Glomerular visceral epithelial cell (primary cell): ENCODE data around the gene MACROD2.

Source experiments
- DNase-seq: peaks from one replicate; pipeline ENCODE4 v3.0.0-alpha.2; 2016; ENCODE audit errors: extremely low spot score

MACROD2 gene

GRCh38 chr20:14062171-14062570, 66.9 kb downstream of the MACROD2 start:
- DNase-seq = no peak

DNA sequence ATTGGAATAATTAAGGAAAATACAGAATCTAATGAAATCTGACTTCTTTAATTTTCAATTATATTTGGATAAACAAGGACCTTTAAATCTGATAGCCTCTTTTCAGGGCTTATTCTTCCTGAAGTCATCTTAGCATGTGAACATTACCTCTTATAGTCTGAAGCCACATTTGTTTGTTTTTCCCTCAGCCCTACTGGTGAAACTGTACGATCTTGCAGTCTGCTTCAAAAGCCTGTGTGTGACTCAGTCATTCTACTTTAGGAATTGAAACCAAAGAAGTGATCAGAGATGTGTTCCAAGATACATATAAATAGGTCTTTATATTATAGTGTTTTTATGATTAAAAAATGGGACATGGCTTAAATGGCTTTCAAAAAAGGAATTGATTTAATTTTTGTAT, 67.5 kb downstream of the MACROD2 start:
- DNase-seq = peak; percentile 8

DNA sequence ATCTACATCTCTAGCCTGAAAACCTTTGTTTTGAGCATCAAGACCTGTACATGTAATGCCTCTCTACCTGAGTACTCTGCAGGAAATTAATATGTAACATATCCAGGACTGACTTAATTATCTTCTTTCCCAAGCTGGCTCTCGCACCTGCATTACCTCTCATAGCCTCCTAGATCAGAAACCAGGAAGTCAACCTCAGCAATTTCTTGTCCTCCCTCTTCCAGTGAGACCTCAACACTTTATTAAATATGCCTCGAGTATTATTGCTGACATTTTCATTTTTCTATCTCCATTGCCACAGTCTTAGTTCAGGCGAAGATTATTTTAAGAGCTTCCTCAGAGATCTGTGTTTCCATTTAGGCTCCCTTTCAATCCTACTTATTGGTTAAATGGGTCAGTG, 69.0 kb downstream of the MACROD2 start:
- no peak for DNase-seq

GRCh38 chr20:14064921-14065320, 69.6 kb downstream of the MACROD2 start:
- no peak for DNase-seq

- DNase-seq = no peak
These were observed 70.5 kb downstream of the MACROD2 start for GRCh38 chr20:14065774-14066173.

DNA sequence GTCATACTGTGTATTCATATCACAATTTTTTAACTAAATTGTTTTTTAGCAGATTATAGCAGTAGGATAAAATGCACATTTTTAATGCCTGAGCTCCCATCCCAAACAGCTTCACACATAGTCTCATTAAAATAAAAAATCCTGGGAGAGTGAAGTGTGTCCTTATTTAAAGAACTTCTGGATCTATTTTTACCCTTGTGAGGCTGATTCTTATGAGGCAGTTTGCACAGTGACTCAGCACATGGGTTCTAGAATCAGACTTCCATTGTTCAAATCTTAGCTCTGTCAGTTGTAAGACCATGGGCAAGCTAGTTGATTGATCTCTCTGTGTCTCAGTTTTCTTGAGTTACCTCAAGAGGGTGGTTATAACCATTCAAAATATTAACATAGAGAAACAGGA, 72.3 kb downstream of the MACROD2 start:
- no peak for DNase-seq

DNA sequence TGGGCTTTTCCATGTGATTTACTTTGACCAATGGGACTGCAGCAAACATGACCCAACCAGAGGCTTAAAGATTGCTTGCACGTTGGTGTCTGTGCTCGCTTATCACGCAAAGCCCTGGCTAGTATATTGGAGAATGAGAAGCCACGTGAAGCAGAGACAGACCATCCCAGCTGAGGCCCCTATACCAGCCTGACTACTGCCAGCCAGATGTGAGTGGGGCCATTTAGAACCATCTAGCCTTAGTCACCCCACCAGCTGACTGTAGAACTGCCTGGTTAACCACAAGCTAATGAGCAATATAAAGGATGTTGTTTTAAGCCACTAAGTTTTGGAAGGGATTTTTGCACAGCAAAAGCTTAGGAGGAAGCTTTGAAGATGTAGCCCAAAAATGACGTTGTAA, 74.5 kb downstream of the MACROD2 start:
- peak; percentile 70 for DNase-seq

DNA sequence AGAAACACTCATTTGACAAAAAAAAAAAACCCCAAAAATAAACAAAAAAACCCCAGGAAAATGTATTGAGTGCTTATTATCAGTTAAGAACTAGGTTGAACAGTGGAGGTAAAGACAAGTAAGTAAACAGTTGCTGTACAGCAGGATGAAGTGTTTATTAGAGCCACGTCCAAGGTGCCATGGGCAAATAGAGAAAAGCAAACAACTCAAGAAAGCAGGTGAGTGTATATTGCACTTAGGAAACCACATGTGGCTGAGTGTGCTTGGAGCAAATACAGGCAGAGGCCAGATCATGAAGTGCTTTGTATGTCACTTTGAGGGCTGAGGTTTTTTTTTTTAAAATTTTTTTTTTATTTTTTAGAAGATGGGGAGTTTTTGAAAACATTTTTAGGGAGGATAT, 98.3 kb downstream of the MACROD2 start:
- DNase-seq = no peak

- DNase-seq = no peak
These were observed 102.9 kb downstream of the MACROD2 start for GRCh38 chr20:14098261-14098660.

DNA sequence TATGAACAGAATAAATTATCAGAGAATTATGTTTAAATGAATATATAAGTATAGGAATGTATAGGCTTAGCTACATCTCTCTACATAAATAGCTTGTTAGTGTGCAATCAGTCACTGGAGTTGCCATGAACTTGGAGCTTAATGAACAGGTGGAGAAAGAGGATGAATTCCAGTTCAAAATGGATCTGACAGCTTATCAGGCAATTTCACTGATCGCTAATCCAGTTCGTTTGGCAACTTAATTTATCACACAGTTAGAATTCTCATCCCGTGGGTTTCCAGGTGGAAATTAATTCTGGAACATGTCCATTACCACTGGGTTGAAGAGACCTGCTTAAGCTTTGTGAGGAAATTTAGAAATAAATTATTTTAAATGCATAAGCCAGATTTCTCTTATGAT, 118.1 kb downstream of the MACROD2 start:
- no peak for DNase-seq

- no peak for DNase-seq
These were observed 118.9 kb downstream of the MACROD2 start for GRCh38 chr20:14114065-14114704.

DNA sequence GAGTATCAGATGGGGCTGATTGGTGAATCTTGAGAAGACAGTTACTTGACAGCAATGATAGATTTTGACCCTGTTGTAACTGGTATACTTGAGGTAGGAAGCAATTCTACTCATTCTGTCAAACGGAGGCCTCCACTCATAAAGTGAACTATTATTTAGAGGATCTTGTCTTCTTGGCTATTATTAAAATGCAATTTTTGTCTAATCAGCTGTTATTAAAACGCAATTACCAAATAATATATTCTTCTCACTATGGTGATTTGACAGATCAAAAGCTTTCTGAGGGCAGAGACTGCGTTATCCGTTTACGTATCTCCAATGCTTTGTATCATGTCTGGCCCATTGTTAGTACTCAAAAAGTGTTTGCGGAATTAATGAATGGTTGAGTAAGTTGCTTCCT, 120.7 kb downstream of the MACROD2 start:
- DNase-seq = no peak

GRCh38 chr20:14117768-14118167, 122.5 kb downstream of the MACROD2 start:
- no peak for DNase-seq

DNA sequence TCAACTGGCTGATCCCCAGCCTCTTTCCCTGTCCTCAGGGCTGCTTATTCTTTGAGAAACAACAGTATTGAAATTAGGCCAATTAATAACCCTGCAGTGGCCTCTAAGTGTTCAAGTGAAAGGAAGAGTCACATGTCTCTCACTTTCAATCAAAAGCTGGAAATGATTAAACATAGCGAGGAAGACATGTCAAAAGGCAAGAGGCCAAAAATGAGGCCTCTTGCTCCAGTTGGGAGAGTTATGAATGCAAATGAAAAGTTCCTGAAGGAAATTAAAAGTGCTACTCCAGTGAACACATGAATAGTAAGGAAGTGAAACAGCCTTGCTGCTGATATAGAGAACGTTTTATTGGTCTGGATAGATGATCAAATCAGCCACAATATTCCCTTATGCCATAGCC, 131.5 kb downstream of the MACROD2 start:
- DNase-seq = no peak

DNA sequence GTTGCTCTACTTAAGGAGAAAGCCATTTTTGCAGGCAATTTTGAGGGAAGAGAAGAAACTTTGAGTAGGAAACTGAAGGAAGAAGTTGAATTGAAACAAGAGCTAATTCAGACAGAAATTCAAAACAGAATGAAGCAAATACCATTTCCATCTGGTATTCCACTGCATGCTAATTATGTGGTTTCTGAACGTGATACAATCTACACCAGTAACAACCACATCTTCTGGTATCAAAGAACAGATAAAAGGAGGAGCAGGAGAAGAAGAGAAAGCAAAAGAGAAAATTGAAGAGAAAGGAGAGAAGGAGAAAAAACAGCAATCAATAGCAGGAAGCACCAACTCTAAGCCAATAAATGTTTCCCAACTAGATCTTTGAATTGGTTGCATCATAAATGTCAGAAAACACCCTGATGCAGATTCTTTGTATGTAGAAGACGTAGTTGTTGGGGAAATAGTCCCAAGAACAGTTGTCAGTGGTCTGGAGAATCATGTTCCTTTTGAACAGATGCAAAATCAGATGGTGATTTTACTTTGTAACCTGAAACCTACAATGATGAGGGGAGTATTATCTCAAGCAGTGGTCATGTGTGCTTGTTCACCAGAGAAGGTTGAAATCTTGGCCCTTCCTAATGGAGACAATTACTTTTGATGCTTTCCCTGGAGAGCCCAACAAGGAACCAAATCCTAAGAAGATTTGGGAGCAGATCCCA, 132.4 kb downstream of the MACROD2 start:
- no peak for DNase-seq

DNA sequence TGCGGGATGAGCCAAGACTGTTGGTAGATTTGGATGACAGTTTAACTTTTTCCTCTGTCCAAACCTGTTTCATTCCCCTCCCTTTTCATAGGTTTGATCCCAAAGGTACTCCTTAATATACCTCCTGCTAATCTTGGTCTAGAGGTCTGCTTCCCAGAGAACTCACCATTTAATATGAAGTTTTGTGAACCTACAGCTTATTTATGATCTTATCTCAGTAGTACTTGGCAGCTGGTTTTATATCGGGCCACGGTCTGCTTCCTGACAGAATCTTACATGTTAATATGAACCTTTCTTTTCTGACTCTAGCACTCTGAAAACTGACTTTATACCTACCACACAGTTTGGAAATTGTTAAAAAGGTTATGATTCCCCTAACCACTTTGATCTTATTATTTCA, 138.7 kb downstream of the MACROD2 start:
- no peak for DNase-seq

- DNase-seq = peak; percentile 32
These were observed 146.9 kb downstream of the MACROD2 start for GRCh38 chr20:14142171-14142570.

DNA sequence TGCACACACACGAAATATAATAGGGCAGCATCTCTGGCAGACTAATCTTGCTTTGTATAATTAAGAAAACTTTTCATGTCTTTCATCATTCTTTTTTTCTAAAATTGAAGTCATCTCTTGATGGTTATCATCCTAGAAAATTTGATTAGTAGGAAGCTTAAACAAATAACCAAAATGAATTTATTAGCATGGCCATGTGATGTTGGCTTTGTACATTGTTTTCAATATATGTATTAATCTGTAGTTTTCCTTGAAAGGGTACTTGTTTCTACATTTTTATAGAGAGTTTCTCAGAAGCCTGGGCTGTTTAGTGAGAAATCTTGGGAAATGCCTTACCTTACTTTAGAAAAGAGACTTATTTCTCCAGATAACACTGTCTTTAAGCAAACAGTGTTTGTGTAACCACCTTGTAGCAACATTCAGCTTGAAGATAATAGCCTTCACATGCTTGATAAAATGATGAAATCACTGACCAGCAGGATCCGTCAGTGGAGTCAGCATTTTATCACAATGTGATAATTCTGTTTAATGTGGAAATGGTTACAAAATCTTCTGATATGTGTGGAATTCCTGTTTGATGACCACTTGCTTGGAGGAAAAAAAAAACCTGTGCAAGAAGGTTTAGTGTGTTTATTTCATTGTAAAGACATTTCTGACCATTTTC, 147.8 kb downstream of the MACROD2 start:
- peak; percentile 8 for DNase-seq

DNA sequence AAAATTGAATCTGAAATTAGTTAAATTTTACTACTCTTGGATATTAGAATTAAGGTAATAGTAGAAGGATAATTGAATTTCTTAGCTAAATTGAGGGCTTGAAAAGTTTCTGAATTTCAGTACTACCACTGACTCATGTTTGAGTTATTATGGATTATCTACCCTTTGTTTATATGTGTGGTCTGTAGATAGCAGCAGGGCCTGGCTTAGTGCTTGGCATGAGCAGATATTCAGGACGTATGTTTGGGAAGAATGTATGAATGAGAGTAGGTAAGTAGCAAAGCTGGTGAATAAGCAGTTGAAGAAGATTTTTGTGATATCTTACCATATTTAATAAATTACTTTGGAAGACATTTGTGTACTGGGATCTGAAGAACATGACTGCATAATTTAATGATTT, 152.7 kb downstream of the MACROD2 start:
- no peak for DNase-seq

GRCh38 chr20:14155361-14155760, 160.0 kb downstream of the MACROD2 start:
- DNase-seq = no peak

DNA sequence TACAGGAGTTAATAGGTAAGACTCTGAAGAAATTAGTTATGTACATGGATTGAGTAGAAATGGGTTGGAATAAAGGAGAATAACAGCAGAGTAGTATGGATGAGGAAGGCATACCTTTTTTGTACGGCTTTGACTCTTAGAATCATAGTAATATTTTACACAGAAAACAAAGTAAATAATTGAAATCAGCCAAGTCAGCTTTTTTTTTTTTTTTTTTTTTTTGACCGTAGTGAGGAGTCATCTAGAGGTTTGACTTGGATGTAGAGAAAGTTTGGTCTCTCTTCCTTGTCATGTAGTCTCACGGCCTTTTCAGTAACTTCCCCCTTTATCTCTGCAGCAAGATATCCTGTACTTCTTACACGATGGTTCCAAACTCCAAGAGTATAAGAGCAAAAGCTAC, 183.2 kb downstream of the MACROD2 start:
- DNase-seq = no peak

- no peak for DNase-seq
These were observed 183.6 kb downstream of the MACROD2 start for GRCh38 chr20:14178952-14179351.

DNA sequence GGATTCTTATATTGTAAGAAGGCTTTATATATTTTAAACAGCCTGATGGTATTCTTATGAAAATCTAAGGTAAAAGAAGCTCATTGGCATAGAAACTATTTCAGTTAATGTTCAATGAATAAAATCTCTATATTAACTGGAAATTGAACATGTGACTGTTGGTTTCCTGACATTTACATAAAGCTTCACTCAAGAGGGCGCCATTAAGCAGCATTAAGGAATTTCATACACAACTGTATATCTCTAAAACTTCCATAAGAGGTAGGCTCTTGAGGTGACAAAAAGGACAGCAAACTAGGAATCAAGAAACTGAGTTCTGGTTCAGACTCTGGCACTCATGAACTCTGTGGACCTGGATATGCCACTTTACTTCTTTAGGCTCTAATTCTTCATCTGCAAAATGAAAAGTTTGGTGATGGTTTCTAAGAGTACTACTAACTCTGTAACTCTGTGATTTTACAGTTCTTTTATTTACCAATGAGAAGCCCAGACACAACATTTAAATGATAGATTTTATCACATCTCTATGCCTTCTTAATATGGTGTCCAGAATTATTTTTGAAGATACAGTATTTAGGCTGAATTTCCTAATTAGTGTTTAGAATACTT, 194.6 kb downstream of the MACROD2 start:
- DNase-seq = peak; percentile 8
